ENCODE data around the gene DLGAP1.

DNA sequence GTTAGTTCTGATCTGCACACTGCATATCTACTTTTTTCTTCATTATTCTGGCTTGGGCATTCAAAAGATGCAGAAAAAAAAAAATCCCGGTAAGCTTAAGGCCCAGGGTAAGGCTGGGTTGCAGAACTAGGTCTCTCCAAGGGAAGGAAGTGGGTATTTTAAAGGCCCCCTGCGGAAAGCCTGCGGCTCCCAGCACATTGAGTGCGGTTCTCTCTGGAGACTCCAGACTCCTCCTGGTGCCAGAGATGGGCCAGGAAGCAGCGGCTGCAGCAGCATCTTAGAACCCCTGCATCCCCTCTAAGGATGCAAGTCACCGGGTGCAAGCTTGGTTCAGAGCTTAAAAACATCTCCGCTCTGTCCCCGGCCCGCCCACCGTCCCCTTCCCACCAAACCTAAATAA is 955.6 kb downstream of the DLGAP1 start:
- TF ChIP-seq, protein P1, sequence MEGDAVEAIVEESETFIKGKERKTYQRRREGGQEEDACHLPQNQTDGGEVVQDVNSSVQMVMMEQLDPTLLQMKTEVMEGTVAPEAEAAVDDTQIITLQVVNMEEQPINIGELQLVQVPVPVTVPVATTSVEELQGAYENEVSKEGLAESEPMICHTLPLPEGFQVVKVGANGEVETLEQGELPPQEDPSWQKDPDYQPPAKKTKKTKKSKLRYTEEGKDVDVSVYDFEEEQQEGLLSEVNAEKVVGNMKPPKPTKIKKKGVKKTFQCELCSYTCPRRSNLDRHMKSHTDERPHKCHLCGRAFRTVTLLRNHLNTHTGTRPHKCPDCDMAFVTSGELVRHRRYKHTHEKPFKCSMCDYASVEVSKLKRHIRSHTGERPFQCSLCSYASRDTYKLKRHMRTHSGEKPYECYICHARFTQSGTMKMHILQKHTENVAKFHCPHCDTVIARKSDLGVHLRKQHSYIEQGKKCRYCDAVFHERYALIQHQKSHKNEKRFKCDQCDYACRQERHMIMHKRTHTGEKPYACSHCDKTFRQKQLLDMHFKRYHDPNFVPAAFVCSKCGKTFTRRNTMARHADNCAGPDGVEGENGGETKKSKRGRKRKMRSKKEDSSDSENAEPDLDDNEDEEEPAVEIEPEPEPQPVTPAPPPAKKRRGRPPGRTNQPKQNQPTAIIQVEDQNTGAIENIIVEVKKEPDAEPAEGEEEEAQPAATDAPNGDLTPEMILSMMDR (IDR thresholded peaks at IDR 0.05), result no peak
- TF ChIP-seq POLR2A (IDR thresholded peaks at IDR 0.05) (no peak), EP300 (IDR thresholded peaks at IDR 0.05) (no peak)

Measured in gastroesophageal sphincter (tissue), 3 donors.